Right renal cortex interstitium (tissue), 3 donors: ENCODE data around the gene HMOX2. TPM values are rescaled to one million over a fixed set of nuclear protein-coding genes. Genes with fewer than 3 reads are reported as not detected.

ENCODE experiments used
- DNase-seq, 3 donors: peaks; one replicate each; pipeline ENCODE4 v3.0.0-alpha.2; 2013; ENCODE audit warnings: low read depth in 3 of 3, low spot score in 2 of 3
- polyA plus RNA-seq, 3 donors: library from polyadenylated mRNA; unstranded; fragments of 120-200 nt; gene quantifications; one replicate each; pipeline ENCODE4 v1.2.1, GENCODE V29; 2013; ENCODE audit not compliant: insufficient read length in 3 of 3

Gene HMOX2
- polyA plus RNA-seq, 3 donors = 47.3 to 49.0 (median 48.3) TPM

GRCh38 chr16:4463522-4464163 is 12.6 kb upstream of the HMOX2 start:
- DNase-seq = no peak

GRCh38 chr16:4465977-4466779 is 10.0 kb upstream of the HMOX2 start:
- DNase-seq = no peak

- no peak for DNase-seq
Measured at GRCh38 chr16:4467916-4468315, 8.3 kb upstream of the HMOX2 start.

GRCh38 chr16:4468972-4469371 is 7.2 kb upstream of the HMOX2 start:
- DNase-seq = no peak

- no peak for DNase-seq
Measured at GRCh38 chr16:4471869-4472268, 4.3 kb upstream of the HMOX2 start.

GRCh38 chr16:4472880-4473279 is 3.3 kb upstream of the HMOX2 start:
- DNase-seq = no peak

GRCh38 chr16:4474192-4474961 is 1.8 kb upstream of the HMOX2 start, which contains the start of gene NMRAL1:
Gene NMRAL1 (minus strand): TSS chr16:4474625. CDS start chr16:4474132, 493 bp downstream.
- peak; percentile 68 to 78 (median 77) for DNase-seq

GRCh38 chr16:4477966-4478365 is 1.8 kb downstream of the HMOX2 start:
- DNase-seq = no peak

- DNase-seq = no peak
Measured at GRCh38 chr16:4481526-4481925, 5.3 kb downstream of the HMOX2 start.

- no peak for DNase-seq
Measured at GRCh38 chr16:4481963-4482362, 5.8 kb downstream of the HMOX2 start.

GRCh38 chr16:4486126-4486893 is 10.1 kb downstream of the HMOX2 start:
- no peak for DNase-seq

- DNase-seq = no peak
Measured at GRCh38 chr16:4487955-4488498, 11.8 kb downstream of the HMOX2 start.

GRCh38 chr16:4488499-4488967 is 12.3 kb downstream of the HMOX2 start:
- DNase-seq = no peak

GRCh38 chr16:4489030-4489429 is 12.8 kb downstream of the HMOX2 start:
- no peak for DNase-seq

- DNase-seq = no peak
Measured at GRCh38 chr16:4491898-4492297, 15.7 kb downstream of the HMOX2 start.

GRCh38 chr16:4494746-4495490 is 18.7 kb downstream of the HMOX2 start:
- DNase-seq = no peak

- DNase-seq = no peak
Measured at GRCh38 chr16:4495766-4496165, 19.6 kb downstream of the HMOX2 start.

- DNase-seq = no peak
Measured at GRCh38 chr16:4496305-4496704, 20.1 kb downstream of the HMOX2 start.

GRCh38 chr16:4498546-4499195 is 22.5 kb downstream of the HMOX2 start:
- DNase-seq = no peak
